Vagina (tissue), 2 donors: ENCODE measurements around the gene DLG5. TPM values are rescaled to one million over a fixed set of nuclear protein-coding genes. Genes with fewer than 3 reads are reported as not detected.

Source experiments
- DNase-seq, 2 donors: peaks; one replicate each; pipeline ENCODE4 v3.0.0-alpha.2; 2017; ENCODE audit errors: extremely low spot score in 2 of 2
- H3K27ac ChIP-seq: fragments of 200-600 bp; sonication (generic); one replicate; pipeline ENCODE4 v1.5.1; 2019
- H3K27me3 ChIP-seq: fragments of 200-600 bp; sonication (generic); one replicate; pipeline ENCODE4 v1.5.1; 2019
- H3K36me3 ChIP-seq, 2 donors: fragments of 200-600 bp; sonication (generic); one replicate each; pipeline ENCODE4 v1.5.1; 2017 to 2019
- H3K4me1 ChIP-seq: fragments of 200-600 bp; sonication (generic); one replicate; pipeline ENCODE4 v1.5.1; 2019
- H3K4me3 ChIP-seq, 2 donors: fragments of 200-600 bp; sonication (generic); 1 replicate in 1 of 2; 2 replicates in 1 of 2; pipeline ENCODE4 v1.5.1; 2016 to 2019
- H3K9me3 ChIP-seq: fragments of 200-600 bp; sonication (generic); one replicate; pipeline ENCODE4 v1.5.1; 2019
- CTCF ChIP-seq, 3 experiments: fragments of 450-650 bp in 2 of 3; fragments of 200-600 bp in 1 of 3; sonication (generic) in 1 of 3; IDR thresholded peaks; one replicate each; pipeline ENCODE4 v1.5.1; 2017 to 2019; ENCODE audit warnings: antibody characterized with exemption in 3 of 3, mild to moderate bottlenecking in 2 of 3, moderate library complexity in 2 of 3
- POLR2A ChIP-seq, 2 donors: fragments of 450-650 bp; IDR thresholded peaks; one replicate each; pipeline ENCODE4 v1.6.1; 2017; ENCODE audit warnings: antibody characterized with exemption in 2 of 2, mild to moderate bottlenecking in 2 of 2, moderate library complexity in 2 of 2
- POLR2AphosphoS5 ChIP-seq, 2 donors: sonication (generic); formaldehyde crosslinking; IDR thresholded peaks; one replicate each; pipeline ENCODE4 v1.9.0; 2017; ENCODE audit warnings: antibody characterized with exemption in 2 of 2, mild to moderate bottlenecking in 2 of 2, low read depth in 1 of 2; ENCODE audit not compliant: insufficient read depth in 1 of 2
- intact Hi-C: fragments of 100-400 bp; cut with DNase I; formaldehyde crosslinking; loops from one replicate; pipeline ENCODE4 v1.15.1; 2023
- total RNA-seq: library from RNA; depleted of rRNA; stranded (reverse); fragments of >200 nt; gene quantifications from one replicate; pipeline ENCODE4 v1.2.3, GENCODE V29; 2016

The DLG5 gene
- total RNA-seq, 1 donor from 2014 or later: 57.5 TPM

GRCh38 chr10:77794256-77795142 is 132.1 kb downstream of the DLG5 start:
- TF ChIP-seq CTCF (IDR thresholded peaks at IDR 0.05) (no peak), POLR2AphosphoS5 (IDR thresholded peaks at IDR 0.05; ENCODE audit: insufficient read depth in 1 of 2, low read depth in 1 of 2) (no peak), POLR2A (IDR thresholded peaks at IDR 0.05) (no peak)
- Histone ChIP-seq H3K9me3 (no peaks in the 10 kb centered on the region), H3K4me3 (no peak overlapping the region), H3K27ac (no peak overlapping the region), H3K27me3 (no peaks in the 10 kb centered on the region), H3K36me3 (peaks cover 0 to 82% of the 10 kb centered on the region in 2 donors), H3K4me1 (no peaks in the 10 kb centered on the region)
- intact Hi-C loops: no loop called here
- DNase-seq: no peak

GRCh38 chr10:77793831-77794230 is 132.7 kb downstream of the DLG5 start:
- no peaks in the 10 kb centered on the region for H3K4me1 ChIP-seq
- H3K27ac ChIP-seq: no peak overlapping the region
- TF ChIP-seq CTCF (IDR thresholded peaks at IDR 0.05) (no peak), POLR2A (IDR thresholded peaks at IDR 0.05) (no peak), POLR2AphosphoS5 (IDR thresholded peaks at IDR 0.05; ENCODE audit: insufficient read depth in 1 of 2, low read depth in 1 of 2) (no peak)
- H3K4me3 ChIP-seq: no peak overlapping the region
- H3K36me3 ChIP-seq: peaks cover 0 to 75% of the 10 kb centered on the region in 2 donors
- no peaks in the 10 kb centered on the region for H3K27me3 ChIP-seq
- no peak for DNase-seq
- H3K9me3 ChIP-seq: no peaks in the 10 kb centered on the region
- intact Hi-C loops: no loop called here

- TF ChIP-seq POLR2A (IDR thresholded peaks at IDR 0.05): no peak
- no peak for TF ChIP-seq CTCF (IDR thresholded peaks at IDR 0.05)
- no peak for TF ChIP-seq POLR2AphosphoS5 (IDR thresholded peaks at IDR 0.05; ENCODE audit: insufficient read depth in 1 of 2, low read depth in 1 of 2)
- Histone ChIP-seq H3K4me1 (no peaks in the 10 kb centered on the region), H3K4me3 (no peak overlapping the region), H3K27me3 (no peaks in the 10 kb centered on the region), H3K9me3 (no peaks in the 10 kb centered on the region), H3K36me3 (peaks cover 0 to 70% of the 10 kb centered on the region in 2 donors), H3K27ac (no peak overlapping the region)
- intact Hi-C loops: no loop called here
- DNase-seq: no peak
Observed at GRCh38 chr10:77792155-77792554, 134.4 kb downstream of the DLG5 start.

- peaks cover 0 to 65% of the 10 kb centered on the region in 2 donors for H3K36me3 ChIP-seq
- TF ChIP-seq CTCF (IDR thresholded peaks at IDR 0.05): no peak
- no peak for TF ChIP-seq POLR2AphosphoS5 (IDR thresholded peaks at IDR 0.05; ENCODE audit: insufficient read depth in 1 of 2, low read depth in 1 of 2)
- no peak for TF ChIP-seq POLR2A (IDR thresholded peaks at IDR 0.05)
Observed at GRCh38 chr10:77791506-77791905, 135.0 kb downstream of the DLG5 start.

GRCh38 chr10:77789861-77790260 is 136.7 kb downstream of the DLG5 start:
- no peaks in the 10 kb centered on the region for H3K27me3 ChIP-seq
- TF ChIP-seq POLR2AphosphoS5 (IDR thresholded peaks at IDR 0.05; ENCODE audit: insufficient read depth in 1 of 2, low read depth in 1 of 2) (no peak), POLR2A (IDR thresholded peaks at IDR 0.05) (no peak), CTCF (IDR thresholded peaks at IDR 0.05) (no peak)
- no peak overlapping the region for H3K4me3 ChIP-seq
- DNase-seq: no peak
- H3K36me3 ChIP-seq: peaks cover 0 to 48% of the 10 kb centered on the region in 2 donors
- no peaks in the 10 kb centered on the region for H3K4me1 ChIP-seq
- H3K9me3 ChIP-seq: no peaks in the 10 kb centered on the region
- intact Hi-C loops: no loop called here
- H3K27ac ChIP-seq: no peak overlapping the region

More at GRCh38 chr10:77791506-77791905, 135.0 kb downstream of the DLG5 start:
- no peak for DNase-seq
- no peaks in the 10 kb centered on the region for H3K4me1 ChIP-seq
- intact Hi-C loops: no loop called here
- H3K4me3 ChIP-seq: no peak overlapping the region
- H3K27me3 ChIP-seq: no peaks in the 10 kb centered on the region
- H3K27ac ChIP-seq: no peak overlapping the region
- no peaks in the 10 kb centered on the region for H3K9me3 ChIP-seq
